HepG2 (cell line): ENCODE data around the gene BLOC1S4. TPM values are rescaled to one million over a fixed set of nuclear protein-coding genes. Genes with fewer than 3 reads are reported as not detected.

Source experiments
- ATAC-seq: fragments of 200-7000 bp; cut with Tn5 transposase; 3 replicates; pipeline ENCODE4 v1.9.1; 2020; ENCODE audit warnings: mild to moderate bottlenecking, moderate library complexity
- BruUV-seq: library from RNA; stranded (reverse); fragments of 400-500 nt; replicated peaks from 2 replicates; lab custom pipeline; 2021; lab: Mats Ljungman, UMichigan
- CTCF ChIA-PET: fragments of 300-600 bp; formaldehyde crosslinking; extraction: SDS; loops from one replicate; lab custom pipeline; 2021; ENCODE audit warnings: low total read pairs, inconsistent platforms, low intra/inter-chr PET ratio; lab: Yijun Ruan, JAX
- POLR2A ChIA-PET: fragments of 350-600 bp; sonication (Branson Sonifier 250); formaldehyde crosslinking; loops from one replicate; lab custom pipeline; 2020; ENCODE audit warnings: antibody characterized with exemption, inconsistent platforms; lab: Yijun Ruan, JAX
- DNase-seq: peaks from one replicate; pipeline ENCODE4 v3.0.0-alpha.2; 2015; ENCODE audit warnings: low spot score
- FAIRE-seq: peaks from 3 replicates; lab custom pipeline; 2011; peaks lifted over from hg19 to GRCh38; lab: Jason Lieb, UNC
- H2AFZ ChIP-seq: one replicate; pipeline ENCODE4 v1.6.1; 2011; ENCODE audit warnings: low read length, inconsistent platforms
- H3K27ac ChIP-seq: fragments of 300-600 bp; 3 replicates; pipeline ENCODE4 v1.8.0; 2011; ENCODE audit warnings: mixed run types, mild to moderate bottlenecking, mixed read lengths, low read length, inconsistent platforms; ENCODE audit not compliant: insufficient read depth; ENCODE audit errors: extremely low read length
- H3K27me3 ChIP-seq, 2 experiments: fragments of 200-600 bp in 1 of 2; 2 replicates in 1 of 2; 3 replicates in 1 of 2; pipeline versions ENCODE4 v1.6.0 to v1.8.0; 2011; ENCODE audit warnings: low read length in 2 of 2, mild to moderate bottlenecking in 2 of 2, moderate library complexity in 2 of 2, inconsistent platforms in 1 of 2; ENCODE audit not compliant: insufficient read depth in 2 of 2, control insufficient read depth in 1 of 2
- H3K36me3 ChIP-seq, 2 experiments: fragments of 200-600 bp in 1 of 2; replicated peaks in 1 of 2; 2 replicates in 1 of 2; 3 replicates in 1 of 2; pipeline versions ENCODE4 v1.5.1 to v1.8.0; 2011; ENCODE audit warnings: low read length in 2 of 2, inconsistent platforms in 1 of 2; ENCODE audit not compliant: insufficient read depth in 2 of 2, control insufficient read depth in 1 of 2
- H3K4me1 ChIP-seq: 2 replicates; pipeline ENCODE4 v1.5.1; 2012; ENCODE audit warnings: low read length, inconsistent platforms; ENCODE audit not compliant: insufficient read depth
- H3K4me2 ChIP-seq: 2 replicates; pipeline ENCODE4 v1.6.0; 2011; ENCODE audit warnings: low read depth, low read length, inconsistent platforms
- H3K4me3 ChIP-seq, 3 experiments: fragments of 200-600 bp in 1 of 3; sonication (generic), shearing (Covaris generic) in 1 of 3; replicated peaks in 1 of 3; 2 replicates each; pipeline ENCODE4 v1.5.1; 2011 to 2016; ENCODE audit warnings: low read length in 3 of 3, inconsistent platforms in 2 of 3, low read depth in 2 of 3, mild to moderate bottlenecking in 2 of 3, control low read depth in 1 of 3, mixed read lengths in 1 of 3; ENCODE audit not compliant: insufficient read depth in 1 of 3
- H3K79me2 ChIP-seq: one replicate; pipeline ENCODE4 v1.6.1; 2011; ENCODE audit warnings: low read length, inconsistent platforms; ENCODE audit not compliant: insufficient read depth
- H3K9ac ChIP-seq: 2 replicates; pipeline ENCODE4 v1.6.0; 2011; ENCODE audit warnings: mild to moderate bottlenecking, low read depth, low read length, inconsistent platforms; ENCODE audit not compliant: insufficient read depth
- H3K9me3 ChIP-seq: 2 replicates; pipeline ENCODE4 v1.5.1; 2012; ENCODE audit warnings: mild to moderate bottlenecking, low read length
- H4K20me1 ChIP-seq: 2 replicates; pipeline ENCODE4 v1.6.0; 2011; ENCODE audit warnings: inconsistent platforms, mild to moderate bottlenecking, low read length, moderate library complexity; ENCODE audit not compliant: insufficient read depth
- ARNT ChIP-seq: fragments of 450-650 bp; IDR thresholded peaks from 2 replicates; pipeline ENCODE4 v1.6.1; 2017
- CC2D1A ChIP-seq: sonication (generic); formaldehyde crosslinking; IDR thresholded peaks from 2 replicates; pipeline ENCODE4 v1.8.1; 2023; ENCODE audit warnings: mild to moderate bottlenecking, missing genetic modification reagents
- HNRNPLL ChIP-seq: fragments of 200-400 bp; formaldehyde crosslinking; IDR thresholded peaks from 2 replicates; pipeline ENCODE4 v1.6.1; 2017; ENCODE audit warnings: mild to moderate bottlenecking, low read depth, low read length; ENCODE audit not compliant: poor library complexity, severe bottlenecking
- JDP2 ChIP-seq: sonication (generic); formaldehyde crosslinking; IDR thresholded peaks from 2 replicates; pipeline ENCODE4 v1.8.1; 2022; ENCODE audit warnings: missing genetic modification reagents, borderline replicate concordance
- MLX ChIP-seq: IDR thresholded peaks from 2 replicates; pipeline ENCODE4 v1.6.1; 2016
- MXD1 ChIP-seq: sonication (generic); formaldehyde crosslinking; IDR thresholded peaks from 2 replicates; pipeline ENCODE4 v1.4.0; 2020; ENCODE audit warnings: mild to moderate bottlenecking, missing genetic modification reagents
- NR2F6 ChIP-seq, 2 experiments: IDR thresholded peaks; 2 replicates each; pipeline ENCODE4 v1.6.1; 2016; ENCODE audit warnings: antibody characterized with exemption in 1 of 2, mild to moderate bottlenecking in 1 of 2
- SALL2 ChIP-seq: sonication (generic); formaldehyde crosslinking; IDR thresholded peaks from 2 replicates; pipeline ENCODE4 v1.8.1; 2023; ENCODE audit warnings: mild to moderate bottlenecking, missing genetic modification reagents, inconsistent platforms
- STAT6 ChIP-seq: sonication (generic); formaldehyde crosslinking; IDR thresholded peaks from 2 replicates; pipeline ENCODE4 v1.4.0; 2020; ENCODE audit warnings: missing genetic modification reagents, mild to moderate bottlenecking, borderline replicate concordance
- ZFP82 ChIP-seq: sonication (generic); formaldehyde crosslinking; IDR thresholded peaks from 2 replicates; pipeline ENCODE4 v1.5.1; 2020; ENCODE audit warnings: mild to moderate bottlenecking, missing genetic modification reagents, borderline replicate concordance
- ZFP91 ChIP-seq: sonication (generic); formaldehyde crosslinking; IDR thresholded peaks from 2 replicates; pipeline ENCODE4 v1.9.0; 2022; ENCODE audit warnings: missing genetic modification reagents, mild to moderate bottlenecking, borderline replicate concordance
- ZNF275 ChIP-seq: sonication (generic); formaldehyde crosslinking; IDR thresholded peaks from 2 replicates; pipeline ENCODE4 v1.8.0; 2022; ENCODE audit warnings: missing genetic modification reagents, mild to moderate bottlenecking, inconsistent platforms, borderline replicate concordance
- ZNF337 ChIP-seq: sonication (generic); formaldehyde crosslinking; IDR thresholded peaks from 2 replicates; pipeline ENCODE4 v1.5.1; 2020; ENCODE audit warnings: missing genetic modification reagents, low read depth, mild to moderate bottlenecking, borderline replicate concordance
- ZNF607 ChIP-seq: sonication (generic); formaldehyde crosslinking; IDR thresholded peaks from 2 replicates; pipeline ENCODE4 v1.5.1; 2020; ENCODE audit warnings: missing genetic modification reagents, mild to moderate bottlenecking, borderline replicate concordance
- ZNF619 ChIP-seq: sonication (generic); formaldehyde crosslinking; IDR thresholded peaks from 2 replicates; pipeline ENCODE4 v1.4.0; 2020; ENCODE audit warnings: mild to moderate bottlenecking, missing genetic modification reagents
- ZNF720 ChIP-seq: sonication (generic); formaldehyde crosslinking; IDR thresholded peaks from 2 replicates; pipeline ENCODE4 v1.4.0; 2020; ENCODE audit warnings: missing genetic modification reagents
- ZNF772 ChIP-seq: sonication (generic); formaldehyde crosslinking; IDR thresholded peaks from 2 replicates; pipeline ENCODE4 v1.5.0; 2020; ENCODE audit warnings: mild to moderate bottlenecking, missing genetic modification reagents
- WGBS: methylation state at CpG from one replicate; pipeline ENCODE4 v1.1.6; 2017; ENCODE audit warnings: low lambda C conversion rate; 5-methylcytosine and 5-hydroxymethylcytosine counted together
- in situ Hi-C: cut with HindIII; loops from 2 replicates; pipeline ENCODE4 v1.10.0; 2017; ENCODE audit warnings: low pct_unique_long_range_greater_than_20kb; ENCODE audit not compliant: extremely low pct_ligation_motif_present
- intact Hi-C: fragments of 100-400 bp; cut with micrococcal nuclease; formaldehyde crosslinking; loops from one replicate; pipeline ENCODE4 v1.10.0; 2022; ENCODE audit not compliant: unreplicated experiment
- polyA plus RNA-seq, 8 experiments: library from polyadenylated mRNA; depleted of rRNA in 3 of 8; stranded (reverse) in 7 of 8; unstranded in 1 of 8; fragments of >200 nt; fragmentation: Illumina TruSeq in 4 of 8; extraction: Trizol in 4 of 8; gene quantifications; 2 replicates each; pipeline versions ENCODE4 v1.2.1 to v1.2.3, GENCODE V29; 2011 to 2016; ENCODE audit warnings: low read depth in 4 of 8, missing spikeins in 1 of 8, mixed read lengths in 1 of 8; ENCODE audit not compliant: insufficient read depth in 1 of 8
- total RNA-seq, 5 experiments: library from RNA; depleted of rRNA; stranded (reverse); fragments of >200 nt; fragmentation: Illumina TruSeq; extraction: Trizol; gene quantifications; 2 replicates each; pipeline ENCODE4 v1.2.3, GENCODE V29; 2016; ENCODE audit warnings: low read depth in 1 of 5

The BLOC1S4 gene
- total and polyA plus RNA-seq, 2 of the 13 experiments (the other 11 are each of a cell fraction or from before 2014, with no cell fraction given): 15.5 to 20.9 TPM

GRCh38 chr4:6739920-6740319, 23.9 kb downstream of the BLOC1S4 start (continued):
- no peak for TF ChIP-seq ZNF275

GRCh38 chr4:6740347-6740746, 24.4 kb downstream of the BLOC1S4 start:
- no peak overlapping the region for H3K4me2 ChIP-seq
- no peak overlapping the region for H2AFZ ChIP-seq
- 83% methylated on average over 8 of the region's 8 CpGs for WGBS
- FAIRE-seq (no peak), DNase-seq (no peak), ATAC-seq (no peak)
- no peaks in the 10 kb centered on the region for H3K9me3 ChIP-seq
- CTCF ChIA-PET: no interaction called here
- H3K36me3 ChIP-seq: no peaks in the 10 kb centered on the region
- POLR2A ChIA-PET: no interaction called here
- H3K79me2 ChIP-seq: no peaks in the 10 kb centered on the region
- H3K27me3 ChIP-seq: no peaks in the 10 kb centered on the region
- intact Hi-C loops (no loop called here), in situ Hi-C loops (no loop called here)
- H3K9ac ChIP-seq: no peak overlapping the region
- no peaks in the 10 kb centered on the region for H4K20me1 ChIP-seq
- no peak overlapping the region for H3K27ac ChIP-seq
- H3K4me3 ChIP-seq: no peak overlapping the region
- peaks cover 6% of the 10 kb centered on the region for H3K4me1 ChIP-seq
- BruUV-seq: no TSS peak
- TF ChIP-seq ZNF607 (CRISPR knock-in tag) (no peak), HNRNPLL (no peak), ZNF619 (no peak), ZFP91 (CRISPR knock-in tag) (no peak), ARNT (no peak), STAT6 (CRISPR knock-in tag) (no peak), ZNF720 (CRISPR knock-in tag) (no peak), NR2F6 (IDR thresholded peaks at IDR 0.05) (no peak), NR2F6 (CRISPR knock-in tag; IDR thresholded peaks at IDR 0.05) (no peak), MXD1 (no peak), ZNF772 (CRISPR knock-in tag) (no peak), ZFP82 (no peak), JDP2 (CRISPR knock-in tag) (no peak), CC2D1A (CRISPR knock-in tag) (no peak), MLX (CRISPR knock-in tag) (no peak), ZNF337 (CRISPR knock-in tag) (no peak), SALL2 (CRISPR knock-in tag) (no peak)
